RWPE1 (cell line): ENCODE results near the gene RC3H2.

ENCODE experiments used
- CTCF ChIA-PET: fragments of 350-600 bp; sonication (Branson Sonifier 250); formaldehyde crosslinking; extraction: SDS; loops from one replicate; lab custom pipeline; 2021; lab: Yijun Ruan, JAX
- POLR2A ChIA-PET: fragments of 400-600 bp; formaldehyde crosslinking; extraction: SDS; loops from one replicate; lab custom pipeline; 2020; ENCODE audit warnings: antibody characterized with exemption; ENCODE audit not compliant: low non-redundant PET; lab: Yijun Ruan, JAX
- DNase-seq: peaks from one replicate; pipeline ENCODE4 v3.0.0; 2012; ENCODE audit warnings: low spot score
- H3K27ac ChIP-seq: fragments of 450-650 bp; 2 replicates; pipeline ENCODE4 v1.5.1; 2017
- CTCF ChIP-seq: fragments of 450-650 bp; conservative IDR thresholded peaks from 2 replicates; pipeline ENCODE4 v1.5.1; 2017; ENCODE audit warnings: low read depth, mild to moderate bottlenecking

Gene RC3H2

GRCh38 chr9:122806661-122807060 is 98.5 kb downstream of the RC3H2 start:
- ChIA-PET CTCF (interaction anchor here (0.9 to 1.0 kb wide), 3 partner anchors 308 to 707 kb away, joined by 3 read pairs; no protein-coding TSS in a partner anchor), POLR2A (no interaction called here)

GRCh38 chr9:122800066-122801060 is 104.8 kb downstream of the RC3H2 start, which contains the start of gene OR1K1:
TSS of gene OR1K1 (plus strand) at chr9:122800123. CDS start at chr9:122800123, 0 bp downstream.
- no peak within 1 kb of the TSS for H3K27ac ChIP-seq
- ChIA-PET CTCF (interaction anchor here (0.7 kb wide), 1 partner anchor 335 kb away, joined by 3 read pairs; no protein-coding TSS in a partner anchor), POLR2A (interaction anchor here (0.7 kb wide), 1 partner anchor 247 kb away, joined by 3 read pairs; no protein-coding TSS in a partner anchor)
- TF ChIP-seq CTCF, result no peak
- DNase-seq, result no peak

More at GRCh38 chr9:122806661-122807060, 98.5 kb downstream of the RC3H2 start:
- TF ChIP-seq CTCF, result no peak
- no peak for DNase-seq
- no peak overlapping the region for H3K27ac ChIP-seq

- POLR2A ChIA-PET, result no interaction called here
- CTCF ChIA-PET, result interaction anchor here (0.9 to 1.0 kb wide), 2 partner anchors 40 to 299 kb away, joined by 3 read pairs; no protein-coding TSS in a partner anchor
These were observed 107.7 kb downstream of the RC3H2 start for GRCh38 chr9:122797316-122798063.

More at GRCh38 chr9:122797316-122798063, 107.7 kb downstream of the RC3H2 start:
- no peak overlapping the region for H3K27ac ChIP-seq
- no peak for DNase-seq
- TF ChIP-seq CTCF, result no peak
